DMS 273 treated with DMSO at 0.1 percent for 48 hours (cell line): Measurements from ENCODE around the gene PRTFDC1.
"Not testable (repeated sequence)": the region's sequence is repeated elsewhere in the genome, so short reads cannot be mapped to it uniquely, and the experiment has no call there.

Experiments
- DNase-seq: peaks from one replicate; lab custom pipeline; 2025; lab: John Stamatoyannopoulos, UW

Gene PRTFDC1

GRCh38 chr10:24952143-24952706 is at the start of gene PRTFDC1:
Gene PRTFDC1, minus strand, starts transcription at chr10:24952606. Its CDS starts 31 bp downstream, at chr10:24952575.
- DNase-seq: no peak

GRCh38 chr10:24998044-24998443 is 45.6 kb upstream of the PRTFDC1 start:
- no peak for DNase-seq

GRCh38 chr10:24995072-24995471 is 42.7 kb upstream of the PRTFDC1 start:
- no peak for DNase-seq

GRCh38 chr10:24993237-24993958 is 41.0 kb upstream of the PRTFDC1 start:
- no peak for DNase-seq

GRCh38 chr10:24992512-24993133 is 40.2 kb upstream of the PRTFDC1 start:
- no peak for DNase-seq

DNA sequence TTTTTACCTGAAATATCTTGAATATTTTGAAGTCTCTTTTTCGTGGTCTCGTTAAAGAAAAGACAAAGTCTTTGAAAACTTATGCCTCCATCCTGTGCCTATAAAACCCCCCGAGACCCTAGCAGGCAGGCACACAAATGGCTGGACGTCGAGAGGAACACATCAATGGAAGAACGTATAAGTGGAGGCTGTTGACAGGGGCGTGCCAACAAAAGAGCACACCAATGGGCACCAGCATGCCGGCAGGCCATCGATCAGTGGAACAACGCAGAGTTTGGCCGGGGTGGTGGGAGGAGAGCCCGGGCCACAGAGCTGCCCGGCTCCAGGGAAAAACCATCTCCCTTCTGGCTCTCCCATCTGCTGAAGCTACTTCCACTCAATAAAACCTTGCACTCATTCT is 38.9 kb upstream of the PRTFDC1 start:
- DNase-seq: no peak

- DNase-seq: no peak
These were observed 37.5 kb upstream of the PRTFDC1 start for GRCh38 chr10:24989867-24990266.

DNA sequence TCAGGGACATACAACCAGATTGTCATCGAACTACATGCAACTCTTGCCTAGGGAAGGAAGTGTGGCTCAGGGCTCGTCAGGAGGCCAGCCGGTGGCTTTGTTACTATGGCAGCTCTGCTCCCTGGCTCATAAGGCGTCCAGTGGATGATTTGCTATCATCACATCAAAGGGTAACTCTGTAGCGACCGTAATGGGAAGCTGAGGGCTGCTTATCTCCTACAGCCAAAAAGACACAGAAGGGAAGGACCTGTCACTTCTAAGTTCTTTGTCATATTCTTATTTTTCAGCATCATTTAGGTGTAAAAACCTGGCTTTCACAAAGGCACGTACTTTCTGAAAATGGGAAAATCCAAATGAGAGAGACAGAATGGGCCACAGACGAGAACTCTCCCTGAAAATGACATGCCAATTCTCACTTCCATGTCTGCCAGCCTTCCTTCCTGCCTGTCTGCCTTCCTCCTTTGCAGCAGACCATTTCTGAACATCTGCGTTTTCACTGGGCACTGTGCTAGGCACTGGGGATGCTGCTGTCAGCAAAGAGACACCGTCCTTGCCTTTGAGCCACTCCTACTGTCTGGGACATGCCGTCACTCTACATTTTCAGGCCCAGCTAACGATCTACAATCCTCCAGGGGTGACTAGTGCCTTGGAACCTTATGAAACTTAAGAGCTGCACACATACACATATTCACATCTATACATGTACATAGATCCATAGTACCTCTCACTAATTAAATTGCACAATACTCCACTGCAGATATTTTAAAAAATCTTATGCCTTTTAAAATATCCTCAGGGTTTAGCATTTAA is 36.6 kb upstream of the PRTFDC1 start:
- no peak for DNase-seq

DNA sequence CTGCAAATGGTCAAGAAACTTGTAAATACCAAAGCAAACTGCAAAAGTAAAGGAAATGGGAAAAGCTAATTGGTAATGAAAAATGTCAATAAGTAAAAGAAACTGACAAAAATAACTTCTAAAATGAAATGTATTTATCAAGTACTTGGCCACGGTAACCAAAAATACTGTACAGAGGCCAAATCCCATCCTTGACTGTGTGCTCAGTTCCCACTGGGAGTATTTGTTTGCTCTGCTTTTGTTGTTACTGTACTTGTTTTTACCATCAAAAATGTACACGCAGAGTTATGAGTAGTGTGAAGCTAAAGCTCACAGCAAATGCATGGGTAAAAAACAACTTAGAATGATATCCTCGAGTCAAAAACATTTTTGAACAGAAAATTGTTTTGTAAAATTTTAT is 32.5 kb upstream of the PRTFDC1 start:
- DNase-seq: no peak

DNA sequence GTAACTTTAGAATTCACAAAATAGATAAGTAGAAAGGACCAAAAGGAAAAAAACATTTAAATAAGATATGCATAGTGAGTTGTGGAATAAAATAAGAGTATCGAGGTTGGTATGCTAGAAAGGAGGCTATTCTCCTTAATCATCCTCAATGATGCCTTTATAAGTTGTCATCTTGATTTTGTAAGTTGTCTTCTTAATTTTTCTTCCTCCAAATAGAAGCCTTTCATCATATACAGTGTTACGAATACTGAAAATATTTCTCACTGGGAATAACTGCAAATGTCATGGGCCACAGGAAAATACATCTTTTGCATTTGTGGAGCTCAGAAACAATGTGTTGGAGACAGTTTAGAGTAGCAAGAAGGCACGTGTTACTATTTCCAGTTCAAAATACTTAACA is 31.5 kb upstream of the PRTFDC1 start:
- DNase-seq: no peak

DNA sequence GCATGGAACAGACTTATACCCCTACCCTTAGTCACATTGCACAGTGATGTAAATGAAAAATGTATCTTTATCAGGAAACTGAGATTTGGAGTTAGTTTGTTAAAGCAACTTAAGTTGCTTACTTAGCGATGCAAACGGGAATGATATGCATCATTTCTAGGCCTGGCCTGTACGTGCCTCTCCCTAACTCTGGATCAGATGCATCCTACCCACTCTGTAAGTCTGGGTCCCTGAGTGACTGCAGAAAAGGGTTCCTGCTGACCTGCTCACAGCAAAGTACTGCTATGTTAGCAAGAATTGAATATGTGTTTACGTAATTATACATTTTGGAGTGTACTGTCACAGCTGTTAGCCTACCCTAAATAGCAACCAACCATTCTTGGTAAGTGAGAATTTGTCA is 30.7 kb upstream of the PRTFDC1 start:
- no peak for DNase-seq

- DNase-seq: no peak
These were observed 30.1 kb upstream of the PRTFDC1 start for GRCh38 chr10:24982319-24983112.

DNA sequence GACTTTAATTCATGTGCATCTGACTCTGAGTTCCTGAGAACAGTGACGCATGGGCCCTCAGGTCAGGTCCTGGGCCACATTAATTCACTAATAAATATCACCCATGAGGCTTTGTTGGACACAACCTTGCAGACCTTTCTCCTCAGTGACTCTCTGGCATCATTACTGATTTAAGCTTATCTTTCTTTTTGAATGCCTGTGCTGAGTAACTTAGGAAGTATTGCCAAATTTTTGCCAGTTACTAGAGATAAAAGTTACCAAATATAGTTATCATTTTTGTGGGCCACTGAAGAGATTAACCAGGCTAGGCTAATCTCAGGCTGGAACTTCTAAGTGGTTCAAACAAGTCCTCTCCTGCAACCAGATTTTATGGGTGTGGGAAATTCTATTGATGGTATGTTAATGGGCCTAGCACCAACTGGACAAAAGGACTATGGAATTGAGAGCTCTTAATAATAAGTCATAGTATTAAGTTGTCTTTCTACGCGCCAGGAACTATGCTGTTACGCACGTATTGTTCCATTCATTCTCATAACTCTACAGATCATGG is 28.8 kb upstream of the PRTFDC1 start:
- no peak for DNase-seq

DNA sequence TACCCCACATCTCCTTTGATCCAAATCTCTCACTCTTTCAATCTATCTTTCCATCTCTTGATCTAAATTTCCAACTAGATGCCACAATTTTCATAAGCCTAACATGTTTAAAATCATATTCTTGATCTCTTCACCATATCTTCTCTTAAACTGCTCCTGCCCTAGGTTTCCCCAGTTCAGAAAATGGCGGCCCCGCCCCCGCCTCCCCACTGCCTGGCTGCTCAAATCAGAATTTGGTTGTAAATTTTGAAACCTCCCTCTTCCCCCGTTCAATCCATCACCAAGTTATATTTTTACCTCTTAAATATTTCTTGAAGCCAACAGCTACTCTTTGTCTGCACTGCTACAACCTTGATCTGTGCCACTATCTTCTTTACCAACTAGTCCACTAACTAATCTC is 27.3 kb upstream of the PRTFDC1 start:
- DNase-seq: no peak

- DNase-seq: no peak
These were observed 22.6 kb upstream of the PRTFDC1 start for GRCh38 chr10:24974976-24975375.

- no peak for DNase-seq
These were observed 20.8 kb upstream of the PRTFDC1 start for GRCh38 chr10:24973163-24973562.

- DNase-seq: no peak
These were observed 19.0 kb upstream of the PRTFDC1 start for GRCh38 chr10:24971374-24971773.

DNA sequence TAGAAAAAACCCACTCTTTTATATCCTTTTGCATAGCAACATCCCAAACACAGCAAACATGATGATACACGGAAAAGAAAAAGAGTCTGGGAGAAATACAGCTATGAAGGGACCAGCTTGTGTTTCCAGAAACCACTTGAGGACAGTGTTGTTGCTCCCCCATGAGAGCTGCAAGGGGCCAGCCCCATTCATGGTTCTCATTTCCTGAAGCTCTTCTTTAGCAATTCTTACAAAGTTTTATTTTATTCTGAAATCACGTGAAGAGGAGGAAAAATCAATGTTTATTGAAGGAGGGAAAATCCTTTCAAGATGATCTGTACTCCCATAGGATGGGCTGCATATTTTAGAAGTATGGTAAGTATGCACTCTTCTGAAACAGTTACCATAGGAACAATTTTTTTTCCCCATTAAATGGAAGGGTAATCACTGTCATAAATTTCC is 17.5 kb upstream of the PRTFDC1 start:
- DNase-seq: no peak

- not testable (repeated sequence) for DNase-seq
These were observed 16.5 kb upstream of the PRTFDC1 start for GRCh38 chr10:24968951-24969350.

GRCh38 chr10:24968349-24968748 is 15.9 kb upstream of the PRTFDC1 start:
- DNase-seq: no peak

DNA sequence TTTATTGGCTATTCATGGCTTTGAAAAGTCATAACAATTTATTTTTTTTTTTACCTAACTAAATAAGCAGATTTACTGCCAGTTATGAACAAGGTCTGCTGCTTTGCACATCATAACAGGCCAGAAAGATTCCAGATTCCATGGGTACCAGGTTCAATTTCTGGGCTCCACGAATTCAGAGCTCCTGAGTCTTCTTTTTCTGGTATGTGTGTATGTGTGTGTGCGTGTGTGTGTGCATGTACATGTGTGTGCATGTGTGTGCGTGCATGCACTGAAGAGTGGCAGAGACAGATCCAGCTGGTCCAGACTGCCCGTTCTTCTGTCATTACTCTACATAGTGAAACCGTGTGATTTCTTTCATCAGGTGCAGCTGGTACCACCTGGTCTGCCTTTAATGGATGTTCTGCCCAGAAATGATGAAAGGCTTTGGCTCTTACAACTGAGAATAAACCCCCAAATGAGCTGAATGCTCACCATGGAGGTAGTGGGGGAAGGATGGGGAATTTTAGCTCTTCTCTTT is 14.6 kb upstream of the PRTFDC1 start:
- no peak for DNase-seq
